Measurements from ENCODE around the gene SOS2. TPM values are rescaled to one million over a fixed set of nuclear protein-coding genes. Genes with fewer than 3 reads are reported as not detected.

Gene SOS2
- total and polyA plus RNA-seq, 2 of the 8 experiments (the other 6 are each of a cell fraction or from before 2014, with no cell fraction given), result 2.8 to 12.7 TPM

GRCh38 chr14:50254248-50254647 lies 22.9 kb upstream of the SOS2 start (continued):
- TF ChIP-seq SIX5 (IDR thresholded peaks at IDR 0.05; ENCODE audit: low read depth, low read length), result no peak
- no peak for TF ChIP-seq SP4 (IDR thresholded peaks at IDR 0.05; ENCODE audit: low read length)
- TF ChIP-seq TEAD4 (IDR thresholded peaks at IDR 0.05; ENCODE audit: low read depth, low read length), result no peak
- TF ChIP-seq CHD2 (IDR thresholded peaks at IDR 0.05; ENCODE audit: low read length), result no peak
- TF ChIP-seq CHD1 (IDR thresholded peaks at IDR 0.05; ENCODE audit: low read depth, low read length), result no peak
- no peak for TF ChIP-seq SP2 (IDR thresholded peaks at IDR 0.05; ENCODE audit: low read length)

All from H1 (cell line).